ENCODE measurements around the gene ZNF516.

Gene ZNF516

GRCh38 chr18:76466410-76466991 is 28.5 kb downstream of the ZNF516 start:
- no peak for DNase-seq

GRCh38 chr18:76465630-76466409 is 29.2 kb downstream of the ZNF516 start:
- DNase-seq = no peak

GRCh38 chr18:76464281-76465259 is 30.5 kb downstream of the ZNF516 start:
- DNase-seq = no peak

- DNase-seq = no peak
Measured at GRCh38 chr18:76463872-76464271, 31.2 kb downstream of the ZNF516 start.

DNA sequence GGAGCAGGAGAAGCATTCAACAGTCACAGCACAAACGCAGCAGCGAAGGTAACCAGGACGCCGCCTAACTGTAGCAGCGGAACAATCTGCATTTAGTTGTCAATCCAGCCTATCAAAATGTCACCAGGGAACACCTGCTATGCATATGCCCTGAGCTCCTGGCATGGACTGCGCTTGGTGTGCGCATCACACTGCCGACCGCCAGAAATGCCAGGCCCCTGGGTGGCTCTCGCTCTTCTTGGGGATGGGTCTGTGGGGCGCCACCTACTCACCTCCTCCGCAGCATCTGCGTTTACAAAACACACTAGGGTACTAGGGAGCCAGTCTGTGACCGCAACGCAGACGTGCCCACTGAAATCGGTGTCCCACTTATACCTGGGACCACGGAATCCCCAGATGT is 31.7 kb downstream of the ZNF516 start:
- DNase-seq = no peak

GRCh38 chr18:76462326-76462694 is 32.7 kb downstream of the ZNF516 start:
- no peak for DNase-seq

- DNase-seq = no peak
Measured at GRCh38 chr18:76461692-76462325, 33.2 kb downstream of the ZNF516 start.

DNA sequence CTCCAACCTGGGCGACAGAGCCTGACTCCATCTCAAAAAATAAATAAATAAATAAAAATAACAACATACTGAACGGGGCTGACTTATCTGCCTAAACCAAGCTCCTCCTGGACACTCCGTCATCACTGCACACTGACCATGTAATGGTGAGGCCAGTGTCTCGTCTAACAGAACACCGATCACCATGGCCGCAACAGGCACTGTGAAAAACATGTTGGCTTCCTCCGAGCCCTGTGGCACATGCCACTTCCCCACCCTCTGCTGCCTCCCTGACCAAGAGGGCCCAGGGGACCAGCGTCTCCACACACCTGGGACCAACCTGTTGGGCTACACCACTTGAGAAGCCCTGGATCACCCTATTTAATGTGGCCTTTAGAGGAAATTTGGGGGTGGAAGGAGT is 33.9 kb downstream of the ZNF516 start:
- DNase-seq = no peak

DNA sequence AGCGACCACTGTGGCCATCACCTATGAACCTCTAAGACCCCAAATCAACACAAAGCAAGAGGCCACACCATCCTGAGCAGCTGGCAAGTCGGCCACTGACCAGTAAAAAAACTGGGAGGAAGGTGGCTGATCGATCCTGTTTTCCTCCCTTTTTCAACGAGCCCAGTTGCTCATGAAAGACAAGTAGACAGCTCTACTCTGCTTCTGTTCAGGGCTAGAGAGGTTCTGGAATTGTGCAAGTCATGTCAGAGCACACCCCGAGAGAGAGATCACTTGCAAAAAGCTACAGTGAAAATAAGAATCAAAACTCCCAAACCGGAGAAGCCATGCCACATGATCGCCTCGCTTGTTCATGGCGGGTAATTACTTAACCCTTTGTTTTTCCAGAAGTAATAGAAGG is 34.6 kb downstream of the ZNF516 start:
- no peak for DNase-seq

DNA sequence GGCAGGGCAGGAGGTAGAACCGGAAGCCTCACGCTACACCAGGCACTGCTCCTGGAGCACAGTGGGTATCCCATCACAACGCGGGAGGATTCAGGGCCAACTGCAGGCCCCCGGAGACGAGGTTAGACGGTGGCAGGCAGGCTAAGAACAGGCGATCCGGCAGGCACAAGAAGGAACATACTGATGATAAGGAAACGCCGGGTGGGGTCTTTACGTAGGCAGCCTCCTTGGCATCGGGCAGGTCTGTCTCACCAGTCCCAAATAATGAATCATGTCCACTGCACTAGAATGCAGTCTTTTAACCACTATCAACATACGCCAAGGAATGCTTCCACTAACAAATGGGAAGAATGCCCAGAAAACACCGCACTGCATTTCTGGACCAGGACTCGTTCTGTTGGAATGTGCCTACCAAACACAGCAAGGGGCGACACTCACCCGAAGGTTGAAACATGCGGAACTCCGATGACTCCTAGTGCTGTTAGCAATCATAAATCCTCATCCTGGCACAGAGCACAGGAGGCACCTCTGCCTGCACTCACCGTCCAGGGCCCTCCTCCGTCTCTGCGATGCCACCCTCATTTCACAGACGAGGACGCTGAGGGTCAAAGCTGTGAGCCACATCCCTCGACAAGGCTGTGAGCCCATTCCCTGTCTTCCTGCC is 35.2 kb downstream of the ZNF516 start:
- no peak for DNase-seq

DNA sequence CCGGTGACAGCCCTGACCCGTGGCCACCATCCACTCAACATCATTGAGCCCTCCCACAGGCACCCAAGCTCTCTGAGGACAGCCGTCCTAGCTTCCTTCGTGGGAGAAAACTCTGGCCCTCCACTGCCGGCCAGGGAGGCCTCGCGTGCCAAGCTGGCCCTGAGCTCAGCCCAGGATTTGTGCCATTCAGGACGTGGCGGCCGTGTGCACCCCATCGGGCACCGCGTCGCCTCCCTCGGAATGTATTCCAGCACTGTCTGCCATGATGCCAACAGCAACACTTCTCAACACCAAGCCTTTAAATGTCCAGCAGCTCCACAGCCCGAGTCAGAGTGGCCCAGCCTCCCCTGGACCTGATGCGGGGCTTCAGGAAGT is 35.7 kb downstream of the ZNF516 start:
- no peak for DNase-seq

DNA sequence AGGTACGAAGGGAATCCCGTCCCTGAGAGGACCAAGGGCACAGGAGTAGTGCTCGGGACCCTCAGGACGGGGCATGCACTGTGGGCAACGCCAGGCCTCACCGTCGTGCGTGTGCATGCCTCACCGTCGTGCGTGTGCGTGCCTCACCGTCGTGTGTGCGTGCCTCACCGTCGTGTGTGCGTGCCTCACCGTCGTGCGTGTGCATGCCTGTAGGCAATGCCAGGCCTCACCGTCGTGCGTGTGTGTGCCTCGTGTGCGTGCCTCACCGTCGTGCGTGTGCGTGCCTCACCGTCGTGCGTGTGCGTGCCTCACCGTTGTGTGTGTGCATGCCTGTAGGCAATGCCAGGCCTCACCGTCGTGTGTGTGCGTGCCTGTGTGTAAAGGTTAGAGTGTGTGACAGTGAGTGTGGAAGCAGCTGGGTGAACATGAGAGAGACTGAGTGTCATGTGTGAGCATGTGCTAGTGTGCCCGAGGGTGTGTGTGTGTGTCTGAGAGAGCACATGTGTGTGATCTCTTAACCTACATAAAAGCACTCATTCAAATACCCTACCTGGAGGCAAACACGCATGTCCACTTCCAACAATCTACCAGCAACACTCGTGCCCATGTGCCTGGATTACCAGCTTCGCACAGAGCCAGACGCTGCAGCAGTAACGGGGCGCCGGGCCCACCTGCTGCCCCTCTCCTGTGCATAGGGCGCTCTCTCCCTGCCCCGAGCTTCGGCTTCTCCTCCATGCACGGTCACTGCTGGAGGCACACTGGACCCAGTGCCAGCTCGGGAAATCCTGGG is 36.3 kb downstream of the ZNF516 start:
- DNase-seq = no peak

- DNase-seq = no peak
Measured at GRCh38 chr18:76457957-76458356, 37.1 kb downstream of the ZNF516 start.

DNA sequence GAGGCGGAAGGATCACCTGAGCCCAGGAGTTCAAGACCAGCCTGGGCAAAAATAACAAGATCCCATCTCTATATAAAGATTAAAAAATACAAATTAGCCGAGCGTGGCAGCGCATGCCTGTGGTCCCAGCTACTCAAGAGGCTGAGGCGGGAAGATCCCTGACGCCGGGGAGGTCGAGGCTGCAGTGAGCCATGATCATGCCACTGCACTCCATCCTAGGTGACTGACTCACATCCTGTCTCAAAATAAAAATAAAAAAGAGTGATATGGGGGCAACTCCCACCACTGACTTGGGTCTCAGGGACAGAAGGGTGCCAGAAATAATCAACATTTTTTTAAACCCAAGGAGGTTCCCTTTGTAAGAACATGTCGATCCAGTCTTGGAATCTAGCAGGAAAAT is 37.6 kb downstream of the ZNF516 start:
- DNase-seq = no peak

GRCh38 chr18:76456823-76457222 is 38.2 kb downstream of the ZNF516 start:
- DNase-seq = no peak

GRCh38 chr18:76456018-76456750 is 38.9 kb downstream of the ZNF516 start:
- no peak for DNase-seq

- no peak for DNase-seq
Measured at GRCh38 chr18:76455003-76455676, 39.9 kb downstream of the ZNF516 start.

GRCh38 chr18:76454418-76454817 is 40.6 kb downstream of the ZNF516 start:
- DNase-seq = no peak

- no peak for DNase-seq
Measured at GRCh38 chr18:76453932-76454331, 41.1 kb downstream of the ZNF516 start.

DNA sequence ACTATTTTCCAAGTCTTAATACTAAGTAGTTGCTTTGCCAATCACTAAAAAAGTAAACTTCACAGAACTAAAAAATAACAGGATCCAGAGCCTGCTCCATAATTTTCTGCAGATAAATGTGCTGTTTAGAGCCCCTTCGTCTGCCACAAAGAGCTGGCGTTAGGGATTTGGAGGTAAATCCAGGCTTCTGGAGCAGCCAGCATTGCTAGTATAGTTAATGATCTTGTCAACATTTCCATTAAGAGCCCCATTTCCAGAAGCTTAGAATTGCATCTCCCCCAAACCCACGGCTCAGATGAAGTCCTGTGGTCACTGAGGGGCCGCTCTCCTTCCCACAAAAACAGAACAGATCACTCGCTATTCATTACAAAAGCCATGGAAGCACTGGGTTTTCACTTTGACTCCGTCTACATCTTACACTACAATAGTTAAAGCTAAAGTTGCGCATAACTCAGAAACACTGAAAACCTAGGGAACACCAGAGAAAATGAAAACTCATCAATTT is 41.9 kb downstream of the ZNF516 start:
- DNase-seq = no peak

Data from CD4-positive, alpha-beta T cell treated with Interleukin-1 beta for 1 hour (primary cell).